NCI-H2107 treated with DMSO at 0.1 percent for 48 hours (cell line): ENCODE measurements around the gene XYLT1.

ENCODE experiments used
- DNase-seq: peaks from one replicate; lab custom pipeline; 2025; ENCODE audit not compliant: unreplicated experiment; lab: John Stamatoyannopoulos, UW

XYLT1 gene

DNA sequence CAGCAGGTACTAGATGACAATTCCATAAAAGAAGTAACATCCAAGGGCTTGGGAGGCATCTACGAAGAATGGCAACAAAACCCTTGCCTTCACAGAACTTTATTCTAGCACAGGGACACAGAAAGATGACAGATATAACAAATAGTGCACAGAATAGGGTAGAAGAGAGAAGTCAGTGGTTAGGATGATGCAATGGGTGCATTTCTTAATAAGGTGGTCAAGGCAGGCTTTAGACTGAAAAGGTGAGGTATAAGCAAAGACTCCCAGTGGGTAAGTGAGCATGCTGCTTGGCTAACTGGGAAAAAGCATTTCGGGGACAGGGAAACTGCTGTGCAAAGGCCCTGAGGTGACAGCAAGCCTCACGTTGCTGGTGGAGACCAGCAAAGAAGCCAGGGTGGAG lies 175.9 kb downstream of the XYLT1 start:
- no peak for DNase-seq

DNA sequence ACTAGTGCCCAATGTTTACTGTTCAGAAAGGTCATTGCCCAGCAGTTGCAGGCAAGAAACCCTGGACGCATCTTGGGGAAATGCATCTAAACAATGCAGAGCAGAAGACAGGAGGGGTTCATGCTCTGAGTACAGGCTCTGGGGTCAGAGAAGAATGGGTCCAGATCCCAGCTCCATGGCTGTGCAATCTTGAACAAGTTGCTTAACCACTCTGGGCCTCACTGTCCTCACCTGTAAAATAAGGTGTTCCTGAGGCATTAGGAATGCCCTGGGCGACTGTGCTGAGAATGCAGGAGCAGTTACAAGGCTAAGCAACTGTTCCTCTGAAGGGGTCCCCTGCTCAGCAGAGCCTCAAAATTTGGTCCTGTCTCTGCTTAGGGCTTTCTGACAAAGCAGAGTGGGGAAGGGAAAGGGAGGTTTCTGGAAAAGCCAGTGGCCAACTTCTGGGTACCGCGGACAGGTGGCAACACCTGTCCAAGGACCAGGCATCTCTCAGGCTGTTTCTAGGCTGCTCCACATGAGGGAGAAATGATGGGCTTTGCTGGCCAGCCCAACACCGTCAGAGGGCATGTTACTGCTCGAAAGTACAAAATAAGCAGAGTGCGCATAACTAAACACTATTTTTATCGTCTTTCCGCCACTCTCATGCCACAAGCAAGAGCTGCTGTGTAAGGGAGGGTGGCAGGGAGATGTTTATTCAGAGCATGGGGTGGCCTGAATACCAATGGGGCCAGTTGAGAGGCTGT lies 176.8 kb downstream of the XYLT1 start:
- no peak for DNase-seq

DNA sequence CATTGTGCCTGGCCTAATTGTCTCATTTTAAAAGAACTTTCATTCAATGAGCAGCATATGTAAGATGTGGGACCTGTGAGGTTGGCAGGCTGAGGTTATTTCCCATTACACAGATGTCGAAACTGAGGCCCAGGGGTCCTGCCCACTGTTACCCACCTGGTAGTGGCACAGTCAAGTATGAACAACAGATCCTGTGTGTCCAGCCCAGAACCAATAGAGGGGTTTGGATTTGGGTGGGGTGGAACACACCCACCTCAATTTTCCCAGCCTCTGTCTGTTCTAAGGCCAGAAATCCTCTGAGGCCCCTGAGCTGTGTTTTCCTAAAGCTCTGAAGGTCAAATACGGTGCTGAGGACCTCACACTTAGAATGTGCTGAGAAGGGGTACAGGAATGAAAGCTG lies 179.5 kb downstream of the XYLT1 start:
- no peak for DNase-seq

DNA sequence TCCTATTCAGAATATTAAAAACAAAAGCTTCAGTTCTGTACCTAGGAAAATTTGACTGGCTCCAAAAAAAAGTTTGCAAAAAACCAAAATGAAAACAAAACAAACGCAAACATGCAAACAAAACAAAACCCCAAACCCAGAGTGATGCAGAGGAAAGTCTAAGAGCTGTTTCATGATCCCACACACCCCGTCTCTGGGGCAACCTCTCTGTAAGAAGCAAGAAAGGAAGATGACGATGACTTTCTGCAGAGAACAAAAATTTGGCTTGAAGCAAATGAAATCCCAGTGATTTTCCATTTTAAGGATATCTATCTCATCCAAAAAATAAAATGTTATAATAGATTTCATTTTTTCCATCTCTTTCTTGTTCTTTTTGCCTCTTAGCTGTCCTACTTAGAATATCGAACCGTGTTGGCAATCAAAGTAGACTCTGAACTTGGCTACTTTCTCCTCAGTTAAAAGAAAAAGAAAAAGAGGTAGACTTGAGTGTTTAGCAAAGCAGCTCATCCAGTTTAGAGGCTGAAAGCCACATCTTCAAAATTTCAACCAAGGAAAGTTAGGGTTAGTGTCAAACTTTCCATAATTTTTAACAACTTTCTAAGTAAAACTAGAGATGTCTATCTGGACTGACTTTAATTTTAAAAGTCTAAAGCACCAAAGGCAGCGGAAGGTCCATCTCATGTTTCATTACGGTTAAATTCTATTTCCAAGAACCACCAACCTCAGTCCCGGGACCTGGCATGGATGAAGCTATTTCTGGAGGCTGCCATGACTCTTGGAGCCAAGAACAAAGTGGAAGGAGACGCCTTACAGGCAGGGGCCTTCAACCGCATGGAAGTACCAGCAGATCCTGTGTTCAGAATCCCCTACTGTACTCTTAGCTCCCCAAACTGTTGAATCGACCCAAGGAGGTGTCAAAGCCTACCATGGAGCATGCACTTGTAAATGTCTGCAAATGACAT lies 180.8 kb downstream of the XYLT1 start:
- no peak for DNase-seq

DNA sequence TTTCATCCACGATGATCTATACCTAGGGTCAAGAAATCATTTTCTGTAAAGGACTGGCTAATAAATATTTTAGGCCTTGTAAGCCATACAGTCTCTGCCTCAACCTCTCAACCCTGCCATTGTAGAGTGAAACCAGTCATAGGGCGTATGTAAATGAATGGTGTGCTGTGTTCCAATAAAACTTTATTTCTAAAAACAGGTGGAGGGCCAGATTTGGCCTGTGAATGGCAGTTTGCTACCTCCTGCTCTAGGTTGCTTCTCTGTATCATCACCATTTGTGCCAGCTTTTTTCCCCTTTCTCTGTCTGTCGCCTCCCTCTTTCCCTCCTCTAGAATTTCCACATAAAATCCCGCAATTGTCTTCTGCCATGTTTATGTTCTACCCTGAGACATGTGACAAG lies 181.7 kb downstream of the XYLT1 start:
- no peak for DNase-seq

DNA sequence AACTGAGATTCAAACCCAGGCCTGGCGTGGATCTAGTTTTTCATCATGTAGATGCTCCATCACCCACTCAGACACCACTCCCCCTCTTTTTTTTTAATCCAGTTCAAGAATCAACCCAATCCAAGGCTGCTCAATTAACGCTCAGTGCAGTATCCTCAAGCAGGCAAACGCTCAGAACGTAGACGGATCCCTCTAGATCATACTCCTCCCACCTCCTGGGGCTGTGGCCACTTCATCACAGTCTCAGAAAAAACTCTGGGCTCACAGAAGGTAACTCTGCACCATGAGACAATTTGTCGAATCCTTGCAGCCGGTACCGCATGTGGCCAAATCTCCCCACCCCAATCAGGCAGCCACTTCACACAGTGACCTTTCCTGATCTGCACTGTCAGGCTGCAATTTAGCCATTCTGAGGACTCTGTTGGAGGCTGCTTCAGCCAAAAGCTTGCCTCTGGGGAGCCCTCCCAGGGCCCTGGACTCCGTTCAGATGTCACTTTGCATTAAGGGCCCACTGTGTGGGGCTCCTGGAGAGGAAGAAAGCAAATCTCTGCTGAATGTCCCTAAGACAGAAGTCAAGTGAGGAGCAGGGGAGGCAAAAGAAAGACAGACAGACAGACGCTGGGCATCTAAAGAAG lies 183.5 kb downstream of the XYLT1 start:
- DNase-seq: no peak

DNA sequence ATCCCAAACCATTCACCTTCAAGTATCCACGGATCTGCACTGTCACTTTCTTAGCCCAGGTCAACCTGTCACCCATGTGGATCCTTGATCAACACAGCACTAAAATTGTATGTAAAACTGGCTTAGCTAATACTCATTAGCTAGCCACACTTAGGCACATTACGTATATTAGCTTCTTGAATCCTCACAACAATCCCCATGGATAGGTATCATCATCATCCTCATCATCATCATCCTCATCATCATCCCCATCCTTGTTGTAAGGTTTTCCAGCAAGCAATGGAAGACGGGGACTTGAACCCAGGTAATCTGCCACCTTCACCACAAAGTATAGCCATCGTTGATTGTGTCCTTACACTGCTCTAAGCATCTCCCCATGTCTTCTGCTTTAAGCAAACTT lies 184.3 kb downstream of the XYLT1 start:
- DNase-seq: no peak

DNA sequence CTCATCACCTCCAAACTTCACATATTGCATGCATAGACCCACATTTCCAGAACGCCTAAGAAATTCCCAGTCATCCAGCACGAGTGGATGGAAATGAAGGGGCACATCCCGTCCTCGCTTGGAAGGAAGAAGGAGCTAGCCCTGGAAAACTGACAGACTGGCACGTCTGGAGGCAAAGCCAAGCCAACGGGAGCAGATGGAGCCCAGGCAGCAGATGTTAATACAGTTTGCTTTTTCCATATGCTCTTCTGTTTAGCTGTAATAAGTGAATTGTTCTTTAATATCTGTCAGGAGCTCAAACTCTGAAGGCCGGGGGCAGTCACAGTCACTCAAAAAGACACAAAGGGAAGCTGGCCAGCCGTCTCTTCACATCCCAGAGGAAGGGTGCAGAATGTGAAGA lies 187.7 kb downstream of the XYLT1 start:
- no peak for DNase-seq

DNA sequence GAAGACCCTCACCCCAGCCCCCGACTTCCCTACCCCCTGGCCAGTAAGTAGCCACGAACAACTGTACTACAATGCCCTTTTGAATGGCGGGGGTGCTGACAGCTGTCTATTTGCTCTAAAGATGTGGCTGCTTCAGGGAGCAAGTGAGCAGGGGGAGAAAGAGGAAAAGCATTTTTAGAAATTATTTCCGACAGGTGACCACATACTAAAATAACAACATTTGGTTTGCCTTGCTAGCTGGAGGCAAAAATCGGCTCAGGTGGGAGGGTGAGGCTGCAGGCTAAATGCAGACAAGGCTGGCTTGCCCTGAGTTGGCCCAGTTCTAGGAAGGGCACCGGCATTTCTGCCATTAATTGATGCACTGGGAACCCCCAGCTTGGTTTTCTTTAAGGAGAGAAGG lies 188.5 kb downstream of the XYLT1 start:
- no peak for DNase-seq

DNA sequence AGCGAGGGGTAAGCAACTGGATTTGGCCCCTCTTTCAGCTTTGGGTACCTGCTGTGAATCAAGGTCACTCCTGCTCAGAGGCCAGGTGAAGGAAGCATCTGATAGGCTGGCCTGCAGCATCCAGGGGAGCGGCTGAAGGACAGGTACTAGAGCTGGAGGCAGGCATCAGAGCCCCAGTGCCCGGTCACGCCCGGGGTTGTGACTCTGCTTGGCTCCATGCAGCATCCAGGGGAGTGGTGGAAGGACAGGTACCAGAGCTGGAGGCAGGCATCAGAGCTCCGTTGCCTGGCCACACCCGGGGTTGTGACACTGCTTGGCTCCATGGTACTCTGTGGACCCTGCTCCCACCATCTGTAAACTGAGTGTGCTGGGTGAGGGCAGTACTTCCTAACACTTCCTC lies 189.7 kb downstream of the XYLT1 start:
- DNase-seq: no peak

DNA sequence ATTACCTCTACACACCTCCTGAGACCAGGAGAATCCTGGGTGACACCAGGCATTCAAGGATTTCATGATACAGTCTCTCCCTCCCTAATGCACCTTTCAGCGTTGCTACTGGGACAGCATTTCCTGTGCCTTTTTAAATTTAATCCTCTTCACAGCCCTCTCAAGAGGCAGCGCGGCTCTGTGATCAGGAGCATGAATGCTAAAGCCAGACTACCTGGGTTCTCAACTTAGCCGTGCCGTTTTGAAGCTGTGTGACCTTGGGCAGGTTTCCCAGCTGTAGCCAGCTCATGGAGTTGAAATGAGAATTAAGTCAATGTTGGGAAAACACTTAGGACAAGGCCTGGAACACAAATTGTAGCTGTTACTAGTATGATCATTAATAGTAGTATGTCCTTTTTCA lies 191.8 kb downstream of the XYLT1 start:
- DNase-seq: no peak

DNA sequence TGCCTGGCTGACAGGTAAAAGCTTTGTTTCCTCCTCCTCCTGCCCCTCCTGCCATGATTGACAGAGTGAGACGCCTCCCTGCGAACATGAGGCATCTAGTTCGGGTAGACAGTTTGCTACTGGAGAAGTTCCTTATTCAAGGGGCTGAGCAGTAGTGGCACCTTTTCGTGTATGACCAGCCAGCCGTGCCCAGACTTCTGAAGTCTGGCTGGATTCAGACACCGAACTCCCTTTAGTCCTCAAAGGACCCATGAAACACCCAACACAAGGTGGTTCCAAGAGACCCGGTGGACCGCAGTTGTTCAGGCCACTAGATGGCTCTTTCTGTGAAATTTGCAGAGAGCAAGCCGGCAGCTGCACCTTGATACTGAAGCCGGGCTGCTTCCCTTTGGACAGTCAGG lies 192.8 kb downstream of the XYLT1 start:
- DNase-seq: no peak

DNA sequence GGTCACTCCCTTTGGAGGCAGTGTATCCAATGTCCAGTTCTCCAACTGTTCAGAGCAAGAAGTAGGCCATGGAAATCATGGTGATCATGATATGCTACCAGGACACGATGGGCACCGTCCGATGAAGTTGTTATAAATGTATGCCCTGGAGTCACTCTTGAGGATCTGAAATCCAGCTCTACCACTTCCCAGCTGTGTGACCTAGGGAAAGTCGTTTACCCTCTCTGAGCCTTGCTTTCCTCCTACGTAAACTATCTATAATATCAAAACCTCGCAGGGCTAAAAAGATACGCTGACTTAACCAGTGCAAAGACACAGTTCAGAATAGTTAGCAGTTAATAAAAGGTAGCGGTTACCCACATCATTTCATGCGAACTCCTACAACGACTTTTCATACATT lies 194.2 kb downstream of the XYLT1 start:
- DNase-seq: no peak

DNA sequence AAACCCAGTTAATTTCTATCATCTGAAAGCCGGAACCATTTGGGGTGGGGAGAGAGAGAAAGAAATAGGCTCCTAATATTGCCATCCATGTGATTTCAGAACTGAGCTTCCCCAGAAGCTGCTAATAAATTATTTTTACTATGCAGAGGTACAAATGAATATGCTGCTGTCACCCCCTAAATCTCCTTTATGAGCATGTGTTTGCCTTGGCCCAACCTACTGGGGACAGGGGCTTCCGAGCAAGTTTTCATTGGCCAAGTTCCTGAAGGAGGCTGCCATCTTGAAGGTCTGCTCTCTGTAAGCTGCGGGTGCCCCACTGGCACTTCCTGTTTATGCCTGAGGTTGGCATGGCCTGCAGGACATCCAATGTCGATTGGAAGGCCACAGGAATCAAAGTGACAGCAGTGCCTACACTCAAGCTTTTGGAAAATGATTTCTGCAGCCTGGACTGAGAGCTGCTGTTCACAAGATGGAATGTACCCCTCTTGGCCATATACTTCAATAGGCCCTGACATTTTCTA lies 194.7 kb downstream of the XYLT1 start:
- no peak for DNase-seq

DNA sequence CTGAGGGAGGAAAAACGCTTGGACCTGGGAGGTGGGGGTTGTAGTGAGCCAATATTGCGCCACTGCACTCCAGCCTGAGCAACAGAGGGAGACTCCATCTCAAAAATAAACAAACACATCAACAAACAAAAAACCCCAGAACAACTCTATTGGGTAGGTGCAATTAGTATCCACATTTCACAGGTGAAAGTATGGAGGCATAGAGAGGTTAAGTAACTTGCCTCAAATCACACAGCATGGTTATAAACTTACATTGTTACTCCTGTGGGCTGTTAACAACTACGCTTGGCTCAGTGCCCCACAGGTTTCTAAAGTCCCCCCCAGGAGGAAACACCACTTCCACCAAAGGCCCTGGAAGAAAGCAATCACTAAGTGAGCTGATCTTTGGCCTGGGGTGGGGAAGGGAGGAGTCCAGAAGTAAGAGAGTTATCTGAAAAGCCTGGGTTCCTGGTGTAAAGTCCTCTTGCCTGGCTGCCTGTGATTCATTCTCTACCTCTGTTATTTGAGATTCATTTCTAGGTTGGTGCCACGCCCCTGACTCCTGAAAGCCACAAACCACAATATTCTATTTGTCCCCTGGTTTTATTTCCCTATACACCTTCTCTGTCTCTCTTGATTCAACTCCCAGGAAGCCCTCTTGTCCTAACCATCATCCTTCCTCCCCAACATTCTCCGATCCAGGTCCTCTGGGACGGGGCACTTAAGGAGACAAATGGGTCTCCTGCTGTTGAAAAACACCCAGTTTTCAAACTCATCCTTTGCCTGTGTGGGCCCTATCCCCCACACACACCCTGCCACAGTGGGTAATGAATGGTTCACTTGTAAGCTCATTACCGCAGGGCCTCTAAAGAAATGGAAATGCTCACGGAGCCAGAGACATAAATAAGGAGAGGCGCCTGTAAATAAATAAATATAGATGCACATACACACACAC lies 195.4 kb downstream of the XYLT1 start:
- no peak for DNase-seq

DNA sequence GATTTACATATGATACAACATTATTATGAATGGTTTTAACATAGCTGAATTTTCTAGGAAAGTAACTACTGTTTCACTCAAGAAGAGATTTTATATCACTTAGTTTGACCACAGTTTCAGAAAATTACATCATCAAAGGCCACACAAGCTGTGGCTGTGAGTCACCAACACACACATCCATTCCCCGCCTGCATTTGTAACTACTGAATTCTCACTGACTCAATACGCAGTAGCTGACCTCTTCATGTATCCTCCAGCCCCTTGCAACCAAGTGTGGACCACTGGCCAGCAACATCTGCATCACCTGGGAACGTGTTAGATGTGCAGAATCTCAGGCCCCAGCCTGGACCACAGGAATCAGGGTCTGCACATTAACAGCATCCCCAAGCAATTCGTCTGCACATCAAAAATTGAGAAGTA lies 197.6 kb downstream of the XYLT1 start:
- DNase-seq: no peak

DNA sequence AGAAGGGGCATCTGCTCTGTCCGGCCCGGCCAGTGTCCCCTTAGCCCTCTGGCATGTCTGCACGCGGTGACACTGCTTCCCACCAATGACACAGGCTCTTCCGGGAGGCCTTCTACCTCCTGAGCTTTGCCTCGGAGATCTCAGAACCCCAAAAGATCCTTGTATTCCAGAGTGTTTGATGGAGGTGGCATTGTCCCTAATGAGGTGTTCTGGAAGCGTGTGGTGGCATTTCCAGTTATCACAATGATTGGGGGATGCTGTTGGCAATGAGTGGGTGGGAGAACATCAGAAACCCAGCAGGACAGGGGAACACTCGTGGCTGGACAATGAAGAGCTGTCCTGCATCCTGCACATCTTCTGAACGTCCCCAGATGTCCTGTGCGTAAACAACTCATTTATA lies 198.0 kb downstream of the XYLT1 start:
- no peak for DNase-seq

DNA sequence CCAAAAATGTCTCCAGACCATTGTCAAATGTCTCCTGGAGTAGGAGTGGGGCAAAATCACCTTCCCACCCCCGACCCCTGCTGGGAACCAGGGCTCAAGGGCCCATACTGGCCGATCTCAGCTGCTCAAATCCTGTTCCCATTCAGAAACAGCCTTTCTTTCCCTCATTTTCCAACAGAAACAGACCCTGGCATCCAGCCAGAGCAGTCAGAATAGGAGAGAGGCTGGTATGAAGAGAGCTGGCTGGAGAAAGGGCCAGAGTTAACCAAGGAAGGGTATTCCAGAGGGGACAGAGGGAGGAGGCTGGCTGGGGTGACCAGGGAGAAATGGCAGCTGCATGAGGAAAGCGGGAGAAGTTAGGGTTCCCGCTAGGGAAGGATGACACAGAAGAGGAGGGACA lies 199.1 kb downstream of the XYLT1 start:
- DNase-seq: no peak

DNA sequence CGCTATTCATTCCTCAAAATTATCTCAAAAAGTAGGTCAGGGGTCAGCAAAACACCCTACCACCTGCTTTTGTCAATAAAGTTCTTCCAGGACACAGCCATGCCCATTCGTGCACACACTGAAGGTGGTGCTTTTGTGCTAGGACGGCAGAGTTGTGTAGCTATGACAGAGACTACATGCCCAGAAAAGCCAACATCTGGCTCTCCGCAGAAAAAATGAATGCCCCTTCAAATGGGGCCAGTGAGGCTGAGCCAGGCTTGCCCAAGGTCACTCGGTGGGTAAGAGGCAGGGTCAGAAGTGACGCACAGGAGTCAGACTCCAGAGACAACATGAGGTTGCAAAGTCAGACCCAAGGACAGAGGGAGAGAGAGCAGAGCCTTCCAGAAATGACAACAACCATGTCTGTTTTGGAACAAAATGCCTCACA lies 200.1 kb downstream of the XYLT1 start:
- DNase-seq: no peak

DNA sequence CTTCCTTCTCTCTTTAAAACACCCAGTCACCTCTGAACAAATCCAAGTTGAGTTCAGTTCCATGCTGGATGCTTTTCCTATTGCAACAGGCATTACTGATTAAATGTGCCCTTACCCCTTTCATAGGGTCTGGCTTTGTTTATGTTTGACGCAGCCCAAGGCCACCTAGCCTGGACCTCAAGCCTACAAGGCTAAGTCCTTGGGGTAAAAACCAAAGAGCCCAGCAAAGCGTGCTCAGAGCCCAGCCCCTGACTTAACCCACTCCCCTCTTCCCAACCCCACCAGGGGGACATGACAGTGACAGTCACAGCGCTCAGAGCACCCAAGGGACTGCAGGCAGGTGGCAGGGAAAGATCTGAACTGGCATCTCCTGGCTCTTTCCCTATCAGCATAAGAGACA lies 200.6 kb downstream of the XYLT1 start:
- no peak for DNase-seq

DNA sequence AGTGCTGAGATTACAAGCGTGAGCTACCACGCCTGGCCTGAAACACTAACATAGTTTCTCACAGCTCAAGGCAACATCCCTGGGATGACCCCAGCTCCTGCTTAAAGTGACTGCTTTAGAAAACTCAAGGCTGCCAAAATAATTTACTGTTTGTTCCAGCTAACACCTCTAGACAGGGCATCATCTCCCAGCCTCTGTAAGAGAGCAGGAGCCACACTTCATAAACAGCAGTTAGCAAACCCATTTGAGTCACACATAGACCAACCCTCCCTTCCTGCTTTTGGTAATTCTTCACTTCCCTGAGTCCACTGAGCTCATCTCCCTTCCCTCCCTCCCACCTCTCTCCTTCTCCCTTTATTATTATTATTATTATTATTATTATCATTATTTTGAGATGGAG lies 201.3 kb downstream of the XYLT1 start:
- DNase-seq: no peak
